ENCODE measurements around the gene AUH.

DNA sequence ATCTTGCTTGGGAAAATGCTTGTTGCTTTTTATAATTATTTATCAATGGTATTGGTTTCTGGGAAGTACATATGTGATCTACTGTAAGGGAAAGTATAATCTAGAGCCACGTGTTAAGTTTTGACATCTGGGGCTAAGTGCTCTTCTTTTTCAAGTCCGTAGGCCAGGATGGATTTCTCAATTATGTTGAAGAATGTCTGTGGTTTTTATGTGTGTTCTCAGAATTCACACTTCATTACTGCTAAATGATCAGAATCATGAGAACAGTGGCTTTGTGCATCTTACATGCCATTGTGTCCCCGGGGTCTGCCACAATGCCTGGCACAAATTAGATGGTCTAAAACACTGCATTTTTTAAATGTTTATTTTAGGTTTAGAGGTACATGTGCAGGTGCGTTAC lies 14.5 kb upstream of the AUH start:
- TF ChIP-seq, protein P1, sequence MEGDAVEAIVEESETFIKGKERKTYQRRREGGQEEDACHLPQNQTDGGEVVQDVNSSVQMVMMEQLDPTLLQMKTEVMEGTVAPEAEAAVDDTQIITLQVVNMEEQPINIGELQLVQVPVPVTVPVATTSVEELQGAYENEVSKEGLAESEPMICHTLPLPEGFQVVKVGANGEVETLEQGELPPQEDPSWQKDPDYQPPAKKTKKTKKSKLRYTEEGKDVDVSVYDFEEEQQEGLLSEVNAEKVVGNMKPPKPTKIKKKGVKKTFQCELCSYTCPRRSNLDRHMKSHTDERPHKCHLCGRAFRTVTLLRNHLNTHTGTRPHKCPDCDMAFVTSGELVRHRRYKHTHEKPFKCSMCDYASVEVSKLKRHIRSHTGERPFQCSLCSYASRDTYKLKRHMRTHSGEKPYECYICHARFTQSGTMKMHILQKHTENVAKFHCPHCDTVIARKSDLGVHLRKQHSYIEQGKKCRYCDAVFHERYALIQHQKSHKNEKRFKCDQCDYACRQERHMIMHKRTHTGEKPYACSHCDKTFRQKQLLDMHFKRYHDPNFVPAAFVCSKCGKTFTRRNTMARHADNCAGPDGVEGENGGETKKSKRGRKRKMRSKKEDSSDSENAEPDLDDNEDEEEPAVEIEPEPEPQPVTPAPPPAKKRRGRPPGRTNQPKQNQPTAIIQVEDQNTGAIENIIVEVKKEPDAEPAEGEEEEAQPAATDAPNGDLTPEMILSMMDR (IDR thresholded peaks at IDR 0.05) = no peak
- TF ChIP-seq POLR2A (IDR thresholded peaks at IDR 0.05) = no peak

Data from Peyer's patch (tissue), 4 donors.